Choroid plexus epithelial cell (primary cell): ENCODE results near the gene SLC29A1.
A peak's percentile ranks its signal among the peaks of the same experiment; 100 is the strongest.
"Not testable (repeated sequence)": the region's sequence is repeated elsewhere in the genome, so short reads cannot be mapped to it uniquely, and the experiment has no call there.

Experiments
- DNase-seq: peaks from one replicate; pipeline ENCODE4 v3.0.0-alpha.2; 2010; ENCODE audit warnings: low read depth
- H3K4me3 ChIP-seq: 2 replicates; pipeline ENCODE4 v1.5.1; 2011; ENCODE audit warnings: low read depth, mild to moderate bottlenecking, control low read depth, low read length, moderate library complexity
- TF ChIP-seq, protein P1 (sequence below): conservative IDR thresholded peaks from 2 replicates; pipeline ENCODE4 v1.5.1; 2011; ENCODE audit warnings: low read depth, mild to moderate bottlenecking, control low read depth, inconsistent platforms, low read length, moderate library complexity

Gene SLC29A1

DNA sequence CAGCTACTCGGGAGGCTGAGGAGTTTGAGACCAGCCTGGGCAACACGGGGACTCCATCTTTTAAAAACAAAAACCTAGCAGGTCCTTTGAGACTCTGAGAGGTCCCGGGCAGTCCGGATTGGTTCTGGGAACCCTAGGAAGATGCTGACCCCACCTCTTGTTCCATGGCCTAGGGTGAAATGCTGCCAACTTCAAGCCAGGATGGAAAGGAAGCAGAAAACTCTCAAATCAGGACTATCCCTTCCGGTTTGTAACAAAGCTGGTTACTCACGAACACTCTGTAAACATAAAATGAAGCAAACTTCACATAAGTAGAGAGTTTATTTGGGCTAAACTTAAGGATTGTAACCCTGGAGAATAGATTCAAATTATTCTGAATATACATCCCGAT is 36.8 kb upstream of the SLC29A1 start:
- TF ChIP-seq, protein P1, sequence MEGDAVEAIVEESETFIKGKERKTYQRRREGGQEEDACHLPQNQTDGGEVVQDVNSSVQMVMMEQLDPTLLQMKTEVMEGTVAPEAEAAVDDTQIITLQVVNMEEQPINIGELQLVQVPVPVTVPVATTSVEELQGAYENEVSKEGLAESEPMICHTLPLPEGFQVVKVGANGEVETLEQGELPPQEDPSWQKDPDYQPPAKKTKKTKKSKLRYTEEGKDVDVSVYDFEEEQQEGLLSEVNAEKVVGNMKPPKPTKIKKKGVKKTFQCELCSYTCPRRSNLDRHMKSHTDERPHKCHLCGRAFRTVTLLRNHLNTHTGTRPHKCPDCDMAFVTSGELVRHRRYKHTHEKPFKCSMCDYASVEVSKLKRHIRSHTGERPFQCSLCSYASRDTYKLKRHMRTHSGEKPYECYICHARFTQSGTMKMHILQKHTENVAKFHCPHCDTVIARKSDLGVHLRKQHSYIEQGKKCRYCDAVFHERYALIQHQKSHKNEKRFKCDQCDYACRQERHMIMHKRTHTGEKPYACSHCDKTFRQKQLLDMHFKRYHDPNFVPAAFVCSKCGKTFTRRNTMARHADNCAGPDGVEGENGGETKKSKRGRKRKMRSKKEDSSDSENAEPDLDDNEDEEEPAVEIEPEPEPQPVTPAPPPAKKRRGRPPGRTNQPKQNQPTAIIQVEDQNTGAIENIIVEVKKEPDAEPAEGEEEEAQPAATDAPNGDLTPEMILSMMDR: no peak
- H3K4me3 ChIP-seq: no peak overlapping the region
- no peak for DNase-seq

DNA sequence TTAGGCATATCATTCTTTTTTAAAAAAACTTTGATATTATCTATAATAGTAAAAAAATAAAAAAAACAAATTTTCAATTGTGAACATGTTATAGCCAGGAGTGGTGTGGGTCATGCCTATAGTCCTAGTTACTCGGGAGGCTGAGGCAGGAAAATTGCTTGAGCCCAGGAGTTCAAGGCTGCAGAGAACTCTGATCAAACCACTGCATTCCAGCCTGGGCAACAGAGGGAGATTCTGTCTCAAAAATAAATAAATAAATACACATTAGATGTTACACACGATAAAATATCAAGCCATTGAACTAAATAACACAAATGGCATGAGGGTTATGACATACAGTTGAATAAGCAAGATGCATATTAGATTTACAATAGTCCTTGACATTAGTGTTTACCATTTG is 34.6 kb upstream of the SLC29A1 start:
- no peak overlapping the region for H3K4me3 ChIP-seq
- no peak for DNase-seq
- TF ChIP-seq, protein P1: no peak

DNA sequence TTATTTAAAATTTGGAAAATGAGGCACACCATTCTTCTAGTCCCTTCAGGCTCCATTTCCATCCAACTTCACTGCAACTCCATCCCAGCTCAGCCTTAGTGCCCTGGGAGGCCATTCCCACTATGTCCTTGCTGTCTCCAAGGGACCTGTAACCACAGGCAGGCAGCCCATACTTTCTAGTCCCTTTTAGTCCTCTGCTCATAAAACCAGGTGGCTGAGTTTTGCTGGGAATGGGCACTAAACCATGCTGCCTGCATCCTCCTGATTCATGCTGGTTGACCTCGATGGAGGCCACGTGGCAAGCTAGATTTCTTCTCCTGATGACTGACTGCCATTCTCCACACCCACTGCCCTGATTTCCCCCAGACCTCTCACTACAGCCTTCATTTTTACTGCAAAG is 34.1 kb upstream of the SLC29A1 start:
- DNase-seq: no peak
- H3K4me3 ChIP-seq: no peak overlapping the region
- TF ChIP-seq, protein P1: no peak

DNA sequence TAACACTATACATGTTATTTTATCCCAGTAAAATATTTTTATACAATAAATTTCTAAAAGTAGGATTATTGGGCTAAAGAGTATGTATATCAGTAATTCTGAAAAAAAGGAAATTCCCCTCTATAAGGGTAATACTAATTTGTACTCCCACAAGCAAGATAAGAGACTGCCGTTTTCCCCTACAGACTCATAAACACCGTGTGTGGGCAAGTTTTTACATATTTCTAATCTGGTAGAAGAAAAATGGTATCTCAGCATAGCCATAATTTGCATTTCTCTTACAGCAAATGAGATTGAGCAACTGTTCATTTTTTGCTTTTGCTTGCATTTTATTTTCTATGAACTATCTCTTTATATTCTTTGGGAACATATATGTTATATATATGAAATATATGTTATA is 32.7 kb upstream of the SLC29A1 start:
- TF ChIP-seq, protein P1: no peak
- DNase-seq: no peak

DNA sequence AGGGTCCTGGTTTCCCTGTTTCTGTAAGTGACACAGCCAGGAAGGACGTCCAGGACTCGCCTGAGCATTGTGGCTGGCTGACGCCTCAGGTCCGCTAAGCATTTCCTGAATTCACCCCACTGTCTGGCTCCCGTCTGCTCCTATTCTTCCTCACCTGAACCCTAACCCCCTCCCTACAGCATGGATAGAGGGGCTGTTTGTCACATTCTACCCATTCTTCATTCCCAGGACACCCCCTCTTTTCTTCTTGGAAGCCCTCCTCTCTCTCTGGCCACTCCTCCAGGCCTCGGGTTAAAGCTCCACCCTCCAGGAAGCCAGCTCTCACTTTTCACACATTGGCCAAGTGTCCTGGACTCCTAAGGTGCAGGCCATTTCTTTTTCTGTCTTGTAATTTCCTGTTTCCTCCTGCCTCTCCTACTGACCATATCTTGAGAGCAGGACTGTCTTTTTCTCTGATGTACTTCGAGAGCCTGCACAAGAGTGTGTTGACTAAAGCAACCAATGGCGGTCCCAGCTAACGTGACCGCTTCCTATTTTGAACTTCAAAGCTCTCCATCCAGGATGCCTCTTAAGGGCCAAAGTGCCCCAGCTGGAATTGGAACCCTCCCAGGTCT is 30.9 kb upstream of the SLC29A1 start:
- peak overlapping the region; percentile 22 for H3K4me3 ChIP-seq
- peak; percentile 45 for DNase-seq
- TF ChIP-seq, protein P1: no peak

More for the DNA sequence above, 32.7 kb upstream of the SLC29A1 start:
- no peak overlapping the region for H3K4me3 ChIP-seq

DNA sequence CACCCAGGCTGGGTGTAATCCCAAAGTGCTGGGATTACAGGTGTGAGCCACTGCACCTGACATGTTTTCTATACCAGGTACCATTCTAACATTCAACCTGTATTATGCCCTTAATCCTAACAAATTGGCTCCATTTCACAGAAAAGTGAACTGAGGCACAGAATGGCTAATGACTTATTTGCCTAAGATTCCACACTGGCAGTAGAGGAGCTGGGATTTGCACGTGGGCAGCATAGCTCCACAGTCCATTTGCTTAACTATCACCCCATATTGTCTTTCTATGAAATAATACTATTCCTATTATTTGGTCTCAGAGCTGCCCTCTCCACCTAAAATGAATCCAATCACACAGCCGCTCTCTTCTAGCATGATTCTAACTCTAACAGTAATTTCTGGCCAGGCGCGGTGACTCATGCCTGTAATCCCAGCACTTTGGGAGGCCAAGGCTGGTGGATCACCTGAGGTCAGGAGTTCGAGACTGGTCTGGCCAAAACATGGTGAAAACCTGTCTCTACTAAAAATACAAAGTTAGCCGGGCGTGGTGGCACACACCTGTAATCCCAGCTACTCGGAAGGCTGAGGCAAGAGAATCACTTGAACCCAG is 30.0 kb upstream of the SLC29A1 start:
- no peak overlapping the region for H3K4me3 ChIP-seq
- TF ChIP-seq, protein P1: no peak
- DNase-seq: no peak

DNA sequence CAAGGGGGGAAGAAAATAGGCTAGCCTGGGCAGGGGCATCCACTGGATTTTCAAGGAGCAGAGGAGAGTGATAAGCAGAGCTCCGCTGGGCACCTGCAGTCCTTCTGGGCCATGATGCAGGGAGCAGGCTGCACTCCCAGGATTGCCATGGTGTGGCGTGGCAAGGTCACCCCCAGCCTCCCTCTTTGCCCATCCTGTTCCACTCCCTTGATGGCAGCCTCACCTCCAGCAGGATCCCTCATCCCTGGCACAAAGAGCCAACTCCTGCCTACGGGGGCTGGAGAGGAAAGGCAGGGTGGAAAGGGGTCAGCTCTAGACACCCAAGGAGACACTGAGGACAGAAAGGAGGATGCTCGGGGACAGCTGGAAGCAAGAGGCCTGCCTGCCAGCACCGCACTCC is 29.1 kb upstream of the SLC29A1 start:
- no peak overlapping the region for H3K4me3 ChIP-seq
- no peak for DNase-seq
- TF ChIP-seq, protein P1: no peak

DNA sequence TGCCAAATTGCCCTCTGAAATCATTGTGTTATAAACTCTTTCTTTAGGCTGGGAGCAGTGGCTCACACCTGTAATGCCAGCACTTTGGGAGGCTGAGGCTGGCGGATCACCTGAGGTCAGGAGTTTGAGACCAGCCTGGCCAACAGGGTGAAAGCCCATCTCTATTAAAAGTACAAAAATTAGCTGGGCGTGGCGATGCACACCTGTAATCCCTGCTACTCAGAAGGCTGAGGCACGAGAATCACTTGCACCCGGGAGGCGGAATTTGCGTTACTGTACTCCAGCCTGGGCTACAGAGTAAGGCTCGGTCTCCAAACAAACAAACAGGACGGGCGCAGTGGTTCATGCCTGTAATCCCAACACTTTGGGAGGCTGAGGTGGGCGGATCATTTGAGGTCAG is 27.0 kb upstream of the SLC29A1 start:
- DNase-seq, H3K4me3 ChIP-seq: not testable (repeated sequence)
